Measurements from ENCODE around the gene NXNL1.

NXNL1 gene

GRCh38 chr19:17455308-17456123, 5.2 kb downstream of the NXNL1 start:
- Histone ChIP-seq H3K27me3 (replicated peaks; ENCODE audit: control insufficient read depth, insufficient read depth, low read length) (no peaks in the 10 kb centered on the region), H3K36me3 (ENCODE audit: control insufficient read depth, insufficient read depth, low read length) (no peaks in the 10 kb centered on the region), H3K4me3 (replicated peaks; ENCODE audit: low read depth, low read length) (no peak overlapping the region)
- TF ChIP-seq CTCF (IDR thresholded peaks at IDR 0.05; ENCODE audit: insufficient read depth, low read length, poor library complexity, severe bottlenecking): no peak
- no peak for DNase-seq (ENCODE audit: extremely low read depth, insufficient read length)

- H3K4me3 ChIP-seq (replicated peaks; ENCODE audit: low read depth, low read length): no peak overlapping the region
- DNase-seq (ENCODE audit: extremely low read depth, insufficient read length): no peak
- no peak for TF ChIP-seq CTCF (IDR thresholded peaks at IDR 0.05; ENCODE audit: insufficient read depth, low read length, poor library complexity, severe bottlenecking)
- no peaks in the 10 kb centered on the region for H3K27me3 ChIP-seq (replicated peaks; ENCODE audit: control insufficient read depth, insufficient read depth, low read length)
- H3K36me3 ChIP-seq (ENCODE audit: control insufficient read depth, insufficient read depth, low read length): no peaks in the 10 kb centered on the region
Observed at GRCh38 chr19:17454576-17455071, 6.1 kb downstream of the NXNL1 start.

GRCh38 chr19:17451820-17452219, 8.9 kb downstream of the NXNL1 start:
- no peak overlapping the region for H3K4me3 ChIP-seq (replicated peaks; ENCODE audit: low read depth, low read length)
- no peaks in the 10 kb centered on the region for H3K27me3 ChIP-seq (replicated peaks; ENCODE audit: control insufficient read depth, insufficient read depth, low read length)
- no peak for DNase-seq (ENCODE audit: extremely low read depth, insufficient read length)
- no peak for TF ChIP-seq CTCF (IDR thresholded peaks at IDR 0.05; ENCODE audit: insufficient read depth, low read length, poor library complexity, severe bottlenecking)
- H3K36me3 ChIP-seq (ENCODE audit: control insufficient read depth, insufficient read depth, low read length): no peaks in the 10 kb centered on the region

GRCh38 chr19:17450264-17451075, 10.3 kb downstream of the NXNL1 start:
- TF ChIP-seq CTCF (IDR thresholded peaks at IDR 0.05; ENCODE audit: insufficient read depth, low read length, poor library complexity, severe bottlenecking): no peak
- Histone ChIP-seq H3K27me3 (replicated peaks; ENCODE audit: control insufficient read depth, insufficient read depth, low read length) (no peaks in the 10 kb centered on the region), H3K4me3 (replicated peaks; ENCODE audit: low read depth, low read length) (no peak overlapping the region), H3K36me3 (ENCODE audit: control insufficient read depth, insufficient read depth, low read length) (no peaks in the 10 kb centered on the region)
- peak; percentile 35 for DNase-seq (ENCODE audit: extremely low read depth, insufficient read length)

- peak; percentile 48 for TF ChIP-seq CTCF (IDR thresholded peaks at IDR 0.05; ENCODE audit: insufficient read depth, low read length, poor library complexity, severe bottlenecking)
- Histone ChIP-seq H3K27me3 (replicated peaks; ENCODE audit: control insufficient read depth, insufficient read depth, low read length) (no peaks in the 10 kb centered on the region), H3K4me3 (replicated peaks; ENCODE audit: low read depth, low read length) (no peak within 1 kb of the TSS; the same call in 1 of the 2 replicates), H3K36me3 (ENCODE audit: control insufficient read depth, insufficient read depth, low read length) (no peaks in the 10 kb centered on the region)
- peak; percentile 41 for DNase-seq (ENCODE audit: extremely low read depth, insufficient read length)
Observed at GRCh38 chr19:17448131-17448967, 12.4 kb downstream of the NXNL1 start, which contains the start of gene TMEM221. TMEM221 (minus strand) TSS chr19:17448668; CDS start chr19:17448462, 206 bp downstream.
